Omental fat pad (tissue), 4 donors: ENCODE data around the gene MCAT. TPM values are rescaled to one million over a fixed set of nuclear protein-coding genes. Genes with fewer than 3 reads are reported as not detected.

Experiments used
- ATAC-seq: fragments of 150-250 bp; one replicate; pipeline ENCODE4 v1.9.1; 2016; ENCODE audit warnings: mild to moderate bottlenecking, moderate library complexity; ENCODE audit not compliant: low FRiP score
- DNase-seq: peaks from one replicate; pipeline ENCODE4 v3.0.0-alpha.2; 2019; ENCODE audit warnings: low spot score
- total RNA-seq, 4 donors: library from RNA; depleted of rRNA; stranded (reverse); fragments of >200 nt; gene quantifications; one replicate each; pipeline ENCODE4 v1.1.0, GENCODE V29; 2016
- TF ChIP-seq, protein P1 (sequence below), 3 donors: fragments of 450-650 bp; IDR thresholded peaks; one replicate each; pipeline ENCODE4 v1.5.1; 2016 to 2017; ENCODE audit warnings: antibody characterized with exemption in 3 of 3, mild to moderate bottlenecking in 3 of 3, moderate library complexity in 2 of 3

The MCAT gene
- total RNA-seq, 4 donors from 2014 or later, result 19.3 to 28.6 (median 25.2) TPM

- DNase-seq, result no peak
Measured at GRCh38 chr22:43133401-43133800, 9.8 kb downstream of the MCAT start.

DNA sequence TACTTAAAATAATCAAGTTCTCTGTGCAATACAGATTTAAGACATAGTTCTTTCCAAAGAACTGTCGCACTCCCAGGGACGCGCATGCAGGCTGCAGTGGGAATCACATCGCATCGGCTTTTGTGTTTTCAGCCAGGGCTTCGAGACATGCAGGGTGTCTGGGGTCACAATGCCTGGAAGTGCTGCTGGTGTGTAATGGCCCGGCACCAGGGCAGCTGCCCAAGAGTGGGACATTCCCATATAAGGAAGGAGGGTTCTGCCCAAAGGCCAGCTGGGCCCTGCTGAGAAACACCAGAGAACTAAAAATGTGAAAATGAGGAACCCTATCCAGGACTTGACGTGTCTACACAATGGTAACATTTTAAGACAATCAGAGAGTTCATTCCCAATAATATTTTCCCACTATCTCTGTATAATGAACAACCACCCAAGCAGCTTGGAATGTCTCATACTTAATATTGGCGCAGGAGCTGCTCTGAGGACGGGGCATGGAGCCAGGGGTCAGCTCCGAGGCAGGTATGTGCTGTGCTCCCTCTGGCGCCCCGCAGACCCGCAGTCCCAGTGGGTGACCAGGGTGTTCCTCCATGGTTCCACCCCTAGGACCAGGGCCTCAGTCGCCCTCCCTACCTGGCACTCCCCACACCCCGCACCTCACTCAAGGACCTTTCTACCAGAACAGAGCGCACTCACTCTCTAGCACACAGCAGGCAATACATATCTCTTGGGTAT, 11.3 kb downstream of the MCAT start:
- TF ChIP-seq, protein P1, sequence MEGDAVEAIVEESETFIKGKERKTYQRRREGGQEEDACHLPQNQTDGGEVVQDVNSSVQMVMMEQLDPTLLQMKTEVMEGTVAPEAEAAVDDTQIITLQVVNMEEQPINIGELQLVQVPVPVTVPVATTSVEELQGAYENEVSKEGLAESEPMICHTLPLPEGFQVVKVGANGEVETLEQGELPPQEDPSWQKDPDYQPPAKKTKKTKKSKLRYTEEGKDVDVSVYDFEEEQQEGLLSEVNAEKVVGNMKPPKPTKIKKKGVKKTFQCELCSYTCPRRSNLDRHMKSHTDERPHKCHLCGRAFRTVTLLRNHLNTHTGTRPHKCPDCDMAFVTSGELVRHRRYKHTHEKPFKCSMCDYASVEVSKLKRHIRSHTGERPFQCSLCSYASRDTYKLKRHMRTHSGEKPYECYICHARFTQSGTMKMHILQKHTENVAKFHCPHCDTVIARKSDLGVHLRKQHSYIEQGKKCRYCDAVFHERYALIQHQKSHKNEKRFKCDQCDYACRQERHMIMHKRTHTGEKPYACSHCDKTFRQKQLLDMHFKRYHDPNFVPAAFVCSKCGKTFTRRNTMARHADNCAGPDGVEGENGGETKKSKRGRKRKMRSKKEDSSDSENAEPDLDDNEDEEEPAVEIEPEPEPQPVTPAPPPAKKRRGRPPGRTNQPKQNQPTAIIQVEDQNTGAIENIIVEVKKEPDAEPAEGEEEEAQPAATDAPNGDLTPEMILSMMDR (IDR thresholded peaks at IDR 0.05), result no peak
- ATAC-seq, result no peak
- DNase-seq, result no peak

More at GRCh38 chr22:43133401-43133800, 9.8 kb downstream of the MCAT start:
- ATAC-seq, result no peak
- TF ChIP-seq, protein P1 (IDR thresholded peaks at IDR 0.05), result no peak

- DNase-seq (no peak), ATAC-seq (no peak)
- TF ChIP-seq, protein P1 (IDR thresholded peaks at IDR 0.05), result no peak
Measured at GRCh38 chr22:43129426-43130425, 13.5 kb downstream of the MCAT start.

- no peak for ATAC-seq
- TF ChIP-seq, protein P1 (IDR thresholded peaks at IDR 0.05), result no peak
- DNase-seq, result no peak
Measured at GRCh38 chr22:43128928-43129424, 14.2 kb downstream of the MCAT start.

DNA sequence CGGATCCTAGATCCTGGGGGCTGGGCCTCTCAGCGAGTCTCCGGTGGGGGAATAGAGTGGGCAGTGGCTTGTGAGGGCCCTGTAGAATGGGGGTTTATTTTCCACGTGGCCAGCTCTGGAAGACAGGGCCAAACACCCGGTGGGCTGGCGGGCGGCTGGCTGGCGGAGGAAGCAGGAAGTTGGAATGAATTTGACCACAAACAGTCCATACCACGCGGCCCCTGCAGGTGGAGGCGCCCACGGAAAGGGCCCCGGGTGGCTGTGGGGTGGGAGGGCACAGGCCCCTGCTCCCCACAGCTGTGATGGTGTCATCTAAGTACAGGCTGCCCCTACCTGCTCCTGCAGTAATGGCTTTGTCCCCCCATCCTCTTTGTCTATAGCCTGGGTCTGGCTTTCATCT, 15.1 kb downstream of the MCAT start:
- TF ChIP-seq, protein P1 (IDR thresholded peaks at IDR 0.05), result no peak
- no peak for DNase-seq
- no peak for ATAC-seq

GRCh38 chr22:43127166-43127908, 15.9 kb downstream of the MCAT start:
- no peak for ATAC-seq
- no peak for DNase-seq
- TF ChIP-seq, protein P1 (IDR thresholded peaks at IDR 0.05), result no peak
